HG02623 (cell line): ENCODE data around the gene PLRG1.

ENCODE experiments used
- ATAC-seq: cut with Tn5 transposase; IDR thresholded peaks from one replicate; pipeline ENCODE4 v1.9.1; 2021; ENCODE audit warnings: moderate library complexity; ENCODE audit not compliant: unreplicated experiment

The PLRG1 gene

DNA sequence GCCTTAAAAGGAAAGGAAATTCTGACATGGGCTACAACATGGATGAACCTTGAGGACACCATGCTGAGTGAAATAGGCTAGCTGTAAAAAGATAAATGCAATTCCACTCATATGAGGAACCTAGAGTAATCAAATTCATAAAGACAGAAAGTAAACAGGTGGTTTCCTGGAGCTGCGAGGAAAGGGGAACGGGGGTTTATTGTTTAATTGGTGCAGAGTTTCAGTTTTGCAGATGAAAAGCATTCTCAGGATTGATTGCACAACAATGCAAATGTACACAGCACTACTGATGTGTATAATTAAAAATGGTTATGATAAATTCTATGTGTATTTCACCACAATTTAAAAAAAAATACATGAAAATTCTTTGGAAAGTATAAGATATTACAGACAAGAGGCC lies 24.0 kb downstream of the PLRG1 start:
- ATAC-seq = no peak

DNA sequence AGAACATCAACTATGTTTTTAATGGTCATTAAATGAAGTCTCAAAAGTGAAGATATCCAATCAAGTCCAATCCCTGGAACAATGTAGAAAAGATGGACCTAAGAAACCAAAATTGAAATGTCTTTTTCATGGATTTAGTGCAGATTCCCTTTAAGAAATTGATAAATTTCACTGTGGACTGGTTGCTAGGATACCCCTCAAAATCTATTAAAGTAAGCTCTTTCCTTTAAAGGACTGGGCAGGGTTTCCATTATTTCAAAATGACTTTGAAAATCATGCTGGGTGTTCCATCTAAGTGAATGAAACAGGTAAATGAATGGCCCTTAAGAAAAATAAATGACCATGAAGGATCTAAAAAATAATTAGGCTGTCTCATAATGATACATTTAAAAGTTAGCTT lies 28.6 kb downstream of the PLRG1 start:
- ATAC-seq = no peak

- ATAC-seq = no peak
These were observed 31.0 kb downstream of the PLRG1 start for GRCh38 chr4:154519214-154519613.

DNA sequence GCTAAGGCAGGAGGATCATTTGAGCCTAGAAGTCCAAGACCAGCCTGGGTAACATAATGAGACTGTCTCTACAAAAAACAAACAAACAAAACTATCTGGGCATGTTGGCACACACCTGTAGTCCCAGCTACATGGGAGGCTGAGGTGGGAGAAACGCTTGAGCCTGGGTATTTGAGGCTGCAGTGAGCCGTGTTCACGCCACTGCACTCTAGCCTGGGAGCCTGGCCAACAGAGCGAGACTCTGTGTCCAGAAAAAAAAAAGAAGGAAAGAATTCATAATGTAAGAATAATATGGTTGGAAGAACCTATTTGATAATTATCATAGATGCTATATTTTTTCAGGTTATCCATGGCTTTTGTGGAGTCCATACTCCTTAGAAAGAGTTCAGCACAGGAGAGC lies 32.6 kb downstream of the PLRG1 start:
- ATAC-seq = no peak

DNA sequence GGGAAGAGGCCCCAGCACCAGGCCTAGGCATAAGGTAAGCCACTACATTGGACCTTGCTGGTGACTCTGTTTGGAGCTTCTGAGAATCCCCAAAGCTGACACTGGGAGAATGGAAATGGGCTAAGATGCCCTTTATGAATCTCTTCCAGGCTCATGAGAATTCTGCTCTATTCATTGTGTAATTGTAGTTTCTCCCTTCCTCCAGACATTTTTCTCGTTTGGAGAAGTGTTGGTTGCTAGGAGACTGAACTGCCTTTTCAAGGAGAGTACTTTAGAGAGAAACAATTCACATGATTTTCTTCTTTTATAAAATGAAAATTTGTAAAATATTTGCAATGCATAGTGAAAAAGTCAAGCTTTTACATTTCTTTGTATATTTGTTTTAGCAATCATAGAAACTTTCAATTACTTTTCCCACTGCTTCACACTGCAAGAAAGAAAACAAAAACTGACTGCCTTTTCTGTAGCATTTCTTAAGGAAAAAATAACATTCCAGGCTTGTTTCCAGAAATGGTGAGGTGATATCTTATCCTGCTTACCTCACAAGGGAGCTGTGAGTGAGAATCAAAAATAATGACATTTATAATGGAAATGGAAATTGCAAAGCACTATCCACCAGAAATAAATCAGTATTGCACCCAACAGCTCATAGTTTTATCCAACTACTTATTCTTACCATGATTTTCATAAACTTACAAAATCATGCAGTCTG lies 33.7 kb downstream of the PLRG1 start:
- ATAC-seq = no peak

DNA sequence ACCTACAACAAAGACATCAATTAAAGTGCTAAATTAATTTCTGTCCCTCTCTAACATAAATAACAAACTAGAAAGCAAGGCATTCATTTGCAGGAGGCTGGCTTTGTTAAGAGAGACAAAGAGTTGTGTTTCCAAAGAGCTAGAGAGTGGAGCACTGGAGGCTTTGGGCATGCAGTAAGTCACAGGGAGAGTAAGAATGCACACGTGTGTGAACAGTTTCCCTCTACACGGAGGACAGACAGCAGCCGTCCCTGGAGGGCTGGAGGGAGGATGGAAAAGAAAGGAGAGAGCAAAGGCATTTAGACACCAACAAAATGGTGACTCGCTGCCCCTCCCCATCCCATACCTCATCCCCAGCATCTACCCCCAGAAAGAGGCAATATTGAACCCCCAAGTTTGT lies 38.2 kb downstream of the PLRG1 start:
- no peak for ATAC-seq

DNA sequence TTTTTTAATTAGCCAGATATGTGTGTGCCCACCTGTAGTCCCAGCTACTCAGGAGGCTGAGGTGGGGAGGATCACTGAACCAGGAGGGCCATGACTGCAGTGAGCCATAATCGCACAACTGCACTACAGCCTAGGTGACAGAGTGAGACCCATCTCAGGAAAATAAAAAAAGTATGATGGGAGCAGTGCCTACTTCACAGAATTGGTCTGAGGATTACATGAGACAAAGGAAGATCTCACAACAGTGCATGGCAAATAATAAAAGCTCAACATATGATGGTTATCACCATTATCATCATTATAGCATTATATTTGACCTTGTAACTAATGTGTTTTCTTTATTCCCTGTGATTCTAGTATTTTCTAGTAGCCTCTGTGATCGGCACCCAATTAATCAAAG lies 38.7 kb downstream of the PLRG1 start:
- no peak for ATAC-seq

GRCh38 chr4:154507156-154507555 lies 43.0 kb downstream of the PLRG1 start:
- ATAC-seq = no peak

DNA sequence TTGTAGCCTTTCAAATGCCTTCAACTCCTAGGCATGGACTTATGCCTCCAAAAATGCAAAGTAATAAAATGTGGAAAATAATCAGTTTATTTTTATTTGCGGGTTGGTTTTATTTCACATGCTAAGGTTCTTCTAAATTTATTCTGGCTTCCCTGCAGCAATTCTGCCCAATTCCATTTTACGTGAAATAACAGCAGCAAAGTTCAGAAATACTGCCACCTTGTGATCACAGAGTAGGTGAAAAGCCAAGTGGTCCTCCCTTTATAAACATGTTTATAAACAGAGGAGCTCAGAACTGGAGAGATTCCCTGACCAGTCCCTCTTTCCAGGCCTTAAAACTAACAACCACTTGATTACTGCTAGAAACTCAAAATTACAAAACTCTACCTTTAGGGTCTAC lies 43.9 kb downstream of the PLRG1 start:
- no peak for ATAC-seq

GRCh38 chr4:154503598-154503997 lies 46.6 kb downstream of the PLRG1 start:
- no peak for ATAC-seq

DNA sequence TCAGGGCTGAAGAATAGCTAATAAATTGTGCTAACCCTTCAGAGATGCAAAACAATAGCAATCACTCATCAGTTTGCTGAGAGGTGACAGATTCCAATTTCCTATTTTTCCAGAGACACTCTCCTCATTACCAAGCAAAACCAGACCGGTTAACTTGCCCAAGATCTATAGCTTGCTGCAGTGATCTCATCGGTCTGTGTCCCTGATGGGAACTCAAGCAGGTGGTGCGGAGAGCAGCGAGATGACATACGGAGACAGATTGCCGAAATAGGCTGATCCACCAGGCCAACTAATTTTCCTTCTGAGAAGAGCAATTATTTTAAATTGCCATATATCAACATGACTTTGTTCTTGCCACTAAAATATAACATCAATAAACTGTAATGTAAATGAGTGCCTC lies 48.1 kb downstream of the PLRG1 start:
- ATAC-seq = no peak

GRCh38 chr4:154497889-154498288 lies 52.3 kb downstream of the PLRG1 start:
- ATAC-seq = no peak

DNA sequence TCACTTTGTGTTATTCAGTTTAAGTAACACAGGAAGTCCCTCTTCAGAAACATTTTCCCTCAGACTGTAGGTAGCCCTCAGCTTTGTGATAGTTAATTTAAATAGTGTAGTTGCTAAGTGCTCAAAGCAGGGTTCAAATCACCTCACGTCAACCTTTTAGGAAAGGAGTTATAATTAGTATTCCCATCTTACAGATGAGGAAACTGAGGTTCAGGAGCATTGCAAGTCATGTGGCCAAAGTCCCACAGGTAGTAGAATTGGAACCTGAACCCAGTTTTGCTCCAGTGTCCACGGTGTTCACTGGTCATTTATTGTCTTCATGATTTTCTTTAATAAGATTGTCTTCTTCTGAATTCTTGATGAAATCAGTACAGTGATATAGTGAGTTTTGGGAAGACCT lies 54.3 kb downstream of the PLRG1 start:
- ATAC-seq = no peak

GRCh38 chr4:154492288-154492687 lies 57.9 kb downstream of the PLRG1 start:
- peak; percentile 8 for ATAC-seq

DNA sequence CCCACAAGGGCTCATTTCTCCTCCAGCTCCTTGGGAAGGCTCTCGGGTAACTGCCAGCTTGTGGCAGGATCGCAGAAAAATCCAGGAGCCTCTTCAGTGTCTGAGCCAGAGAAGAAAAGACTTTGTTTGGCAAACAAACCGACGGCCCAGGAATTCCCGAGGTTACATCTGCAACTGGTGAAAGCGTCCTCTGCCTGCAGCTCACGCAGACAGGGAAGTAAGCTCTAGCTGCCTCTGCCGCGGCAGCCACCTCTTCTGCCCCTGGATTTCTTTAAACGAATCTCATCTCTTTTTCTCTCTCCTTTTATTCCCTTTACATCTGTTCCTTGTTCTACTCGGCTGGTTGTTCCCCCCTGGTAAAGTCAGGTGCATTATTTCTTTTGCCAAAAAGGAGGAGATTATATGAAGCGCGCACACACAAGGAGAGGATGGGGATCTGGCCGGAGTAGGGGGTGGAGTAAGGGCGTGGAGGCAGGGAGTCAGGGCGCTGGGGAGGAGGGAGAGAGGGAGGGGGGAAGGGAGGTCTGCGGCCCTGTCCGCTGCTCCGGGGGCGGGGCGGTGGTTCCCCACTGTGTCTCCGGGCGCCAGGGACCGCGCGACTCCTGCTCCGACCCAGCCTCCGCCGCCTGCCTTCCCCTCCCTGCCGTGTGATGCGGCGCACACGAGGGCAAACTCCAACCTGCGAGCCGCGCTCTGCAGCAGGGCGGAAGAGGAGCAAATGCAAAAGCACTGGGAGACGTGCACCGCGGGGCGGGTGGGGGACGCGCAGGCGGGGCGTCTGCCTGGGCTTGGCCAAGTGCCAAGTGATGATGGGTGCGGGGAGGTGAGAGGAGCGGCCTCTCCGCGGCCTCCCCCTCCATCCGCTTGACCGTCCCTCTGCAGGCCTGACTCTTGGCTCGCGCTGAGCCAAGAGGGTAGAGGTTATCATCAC lies 58.6 kb downstream of the PLRG1 start, which contains the start of gene DCHS2:
DCHS2 (minus strand) TSS at position 459 of the 931 bp plus-strand sequence; CDS start at position 15, 444 bp downstream.
- peak; percentile 61 for ATAC-seq

- ATAC-seq = peak; percentile 53
These were observed 59.4 kb downstream of the PLRG1 start for GRCh38 chr4:154490583-154491340.

- ATAC-seq = no peak
These were observed 60.0 kb downstream of the PLRG1 start for GRCh38 chr4:154490234-154490582.

DNA sequence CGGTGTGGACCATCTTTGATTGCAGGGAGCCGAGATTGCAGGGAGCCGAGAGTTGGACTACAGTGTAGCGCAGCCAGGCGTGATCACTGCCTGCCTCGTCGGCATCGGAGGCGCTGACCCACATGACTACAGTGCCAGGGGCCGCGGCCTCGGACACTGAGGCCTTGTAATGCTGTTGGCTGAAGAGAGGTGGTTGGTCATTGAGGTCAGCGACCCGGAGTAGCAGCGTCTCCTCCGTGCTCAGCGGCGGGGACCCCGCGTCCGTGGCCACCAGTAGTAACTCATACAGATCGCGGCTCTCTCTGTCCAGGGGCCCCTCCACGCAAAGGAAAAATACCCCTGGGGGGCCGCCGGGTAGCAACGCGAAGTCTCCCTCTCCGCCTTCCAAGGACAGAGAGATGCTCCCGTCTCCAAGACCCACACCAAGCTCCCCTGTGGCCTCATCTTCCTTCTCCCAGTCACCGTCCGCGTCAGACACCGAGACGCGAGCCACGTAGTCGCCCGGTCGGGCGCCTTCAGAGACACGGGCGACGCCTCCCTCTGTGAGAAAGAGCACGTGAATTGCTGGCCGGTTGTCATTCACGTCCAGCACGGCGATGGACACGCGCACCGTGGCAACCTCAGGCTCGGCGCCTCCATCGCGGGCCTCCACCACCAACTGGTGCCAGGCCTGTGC lies 60.5 kb downstream of the PLRG1 start:
- no peak for ATAC-seq

DNA sequence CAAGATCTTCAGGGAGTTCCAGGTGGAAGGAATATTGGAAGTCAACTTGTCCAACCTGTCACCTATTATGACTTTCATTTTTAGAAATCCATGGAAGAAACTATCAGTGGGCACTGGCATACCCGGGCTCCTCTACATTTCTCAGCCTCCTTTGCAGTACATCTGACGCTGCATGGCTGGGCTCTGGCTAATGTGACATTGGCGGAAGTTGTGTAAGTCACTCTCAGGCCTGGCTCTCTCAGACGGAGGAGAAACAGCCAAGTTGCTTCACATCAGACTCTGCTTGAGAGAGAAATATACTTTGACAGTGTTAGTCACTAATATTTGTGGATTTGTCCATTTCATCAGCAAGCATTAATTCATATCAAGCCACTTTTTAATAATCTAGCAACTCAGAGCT lies 63.1 kb downstream of the PLRG1 start:
- ATAC-seq = no peak

- ATAC-seq = peak; percentile 97
These were observed 65.0 kb downstream of the PLRG1 start for GRCh38 chr4:154485127-154485773.
